Activated T-helper 9 cell treated with anti-CD3 and anti-CD28 coated beads, Interleukin-2, amount 50 U/mL, for 16 hours (primary cell): ENCODE data around the gene ACOT7.

Source experiments
- DNase-seq: peaks from one replicate; pipeline ENCODE4 v3.0.0-alpha.2; 2020; ENCODE audit warnings: low read depth

The ACOT7 gene

GRCh38 chr1:6249739-6250689, 143.6 kb downstream of the ACOT7 start:
- no peak for DNase-seq

DNA sequence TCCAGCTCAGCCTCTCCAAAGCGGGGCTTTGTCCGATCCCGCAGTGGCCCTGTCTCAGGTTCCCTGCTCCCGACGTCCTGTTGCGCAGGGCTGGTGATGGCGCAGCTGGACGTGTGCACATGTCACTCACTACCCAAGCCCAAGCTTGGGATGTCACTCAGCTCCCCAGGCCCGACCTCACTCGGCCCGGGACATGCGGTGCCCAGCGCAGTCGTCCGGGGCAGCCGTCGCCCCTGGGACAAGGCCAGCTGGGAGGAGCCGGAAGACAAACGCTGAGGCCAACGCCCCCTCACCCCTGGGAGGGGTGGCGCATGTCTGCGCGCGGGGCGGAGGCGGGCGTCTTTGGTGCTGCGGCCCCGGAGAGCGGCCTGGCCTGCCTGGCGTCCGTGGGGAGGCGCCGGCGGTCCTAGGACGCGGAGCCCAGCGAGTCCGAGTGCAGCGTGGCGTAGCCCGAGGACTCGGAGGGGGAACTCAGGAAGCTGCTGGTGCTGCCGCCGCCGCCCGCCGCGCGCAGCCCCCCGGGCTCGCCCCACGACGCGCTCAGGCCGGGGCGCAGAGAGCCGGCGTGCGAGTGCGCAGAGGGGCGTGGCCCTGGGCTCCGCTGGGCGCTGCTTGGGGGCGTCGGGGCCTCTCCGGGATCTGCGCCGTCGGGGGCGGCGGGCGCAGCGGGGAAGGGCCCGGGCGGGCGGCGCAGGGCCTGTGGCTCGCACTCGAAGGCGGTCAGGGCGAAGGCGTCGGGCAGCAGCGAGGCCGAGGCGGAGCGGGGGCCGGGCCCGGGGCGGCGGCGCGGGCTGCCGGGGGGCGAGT, 144.4 kb downstream of the ACOT7 start:
- DNase-seq, result no peak

DNA sequence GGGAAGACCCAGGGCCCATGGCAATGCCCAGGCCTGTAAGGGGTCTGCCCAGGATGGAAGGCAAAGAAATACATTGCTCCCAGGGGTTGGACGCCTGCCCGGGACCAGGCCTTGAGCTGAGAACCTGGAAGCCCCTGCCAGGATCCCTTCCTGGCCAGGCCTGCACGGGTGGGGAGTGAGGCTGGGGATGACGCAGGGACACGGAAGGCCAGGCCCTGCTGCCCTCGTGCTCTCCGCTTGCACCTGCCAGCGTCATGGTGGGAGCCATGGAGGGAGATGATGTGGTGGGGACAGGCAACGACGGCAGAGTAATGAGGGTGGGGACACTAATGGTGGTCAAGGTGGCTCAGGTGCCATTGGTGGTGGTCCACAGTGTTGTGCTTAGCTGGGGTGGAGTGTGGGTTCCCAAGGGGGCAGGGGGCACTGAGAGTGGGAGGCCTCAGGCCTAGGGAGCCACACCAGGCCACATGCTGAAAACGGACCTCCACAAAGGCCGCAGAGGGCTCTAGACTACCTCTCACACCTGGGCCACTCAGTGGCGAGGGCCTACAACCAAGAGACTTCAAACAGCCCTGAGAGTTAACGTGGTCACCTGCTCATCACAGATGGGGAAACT, 145.3 kb downstream of the ACOT7 start:
- no peak for DNase-seq

- no peak for DNase-seq
These were observed 145.9 kb downstream of the ACOT7 start for GRCh38 chr1:6247651-6248050.

- peak; percentile 71 for DNase-seq
These were observed 146.8 kb downstream of the ACOT7 start for GRCh38 chr1:6246497-6247467.

- DNase-seq, result no peak
These were observed 147.6 kb downstream of the ACOT7 start for GRCh38 chr1:6245869-6246496.

DNA sequence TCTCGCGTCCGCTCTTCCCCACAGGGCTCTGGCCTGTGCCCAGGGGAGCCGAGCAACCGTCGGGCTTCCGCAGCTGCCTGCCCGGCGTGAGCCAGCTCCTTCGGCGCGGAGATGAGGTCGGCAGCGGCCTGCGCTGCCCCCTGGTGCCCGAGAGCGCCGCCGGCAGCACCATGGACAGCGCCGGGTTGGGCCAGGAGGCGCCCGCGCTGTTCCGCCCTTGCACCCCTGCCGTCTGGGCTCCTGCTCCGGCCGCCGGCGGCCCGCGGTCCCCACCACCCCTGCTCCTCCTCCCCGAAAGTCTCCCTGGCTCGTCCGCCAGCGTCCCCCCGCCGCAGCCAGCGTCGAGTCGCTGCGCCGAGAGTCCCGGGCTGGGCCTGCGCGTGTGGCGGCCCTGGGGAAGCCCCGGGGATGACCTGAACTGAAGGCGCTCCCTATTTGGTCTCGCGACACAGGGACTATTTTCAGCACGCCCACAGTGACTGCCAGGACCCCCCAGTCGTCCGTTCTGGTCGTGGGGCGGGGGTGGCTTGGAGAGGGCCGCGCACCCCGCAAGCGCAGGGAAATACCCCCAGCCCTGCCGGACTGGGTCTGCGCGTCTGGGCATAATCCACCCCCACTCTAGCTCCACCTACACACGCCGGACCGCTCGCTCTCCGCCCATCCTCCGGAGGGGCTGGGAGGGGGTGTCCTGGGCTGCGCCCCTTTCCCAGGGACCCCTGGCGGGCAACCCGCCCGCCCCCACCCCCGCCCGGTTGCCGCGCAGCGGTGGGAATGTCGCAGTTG, 148.3 kb downstream of the ACOT7 start:
- peak; percentile 64 for DNase-seq

DNA sequence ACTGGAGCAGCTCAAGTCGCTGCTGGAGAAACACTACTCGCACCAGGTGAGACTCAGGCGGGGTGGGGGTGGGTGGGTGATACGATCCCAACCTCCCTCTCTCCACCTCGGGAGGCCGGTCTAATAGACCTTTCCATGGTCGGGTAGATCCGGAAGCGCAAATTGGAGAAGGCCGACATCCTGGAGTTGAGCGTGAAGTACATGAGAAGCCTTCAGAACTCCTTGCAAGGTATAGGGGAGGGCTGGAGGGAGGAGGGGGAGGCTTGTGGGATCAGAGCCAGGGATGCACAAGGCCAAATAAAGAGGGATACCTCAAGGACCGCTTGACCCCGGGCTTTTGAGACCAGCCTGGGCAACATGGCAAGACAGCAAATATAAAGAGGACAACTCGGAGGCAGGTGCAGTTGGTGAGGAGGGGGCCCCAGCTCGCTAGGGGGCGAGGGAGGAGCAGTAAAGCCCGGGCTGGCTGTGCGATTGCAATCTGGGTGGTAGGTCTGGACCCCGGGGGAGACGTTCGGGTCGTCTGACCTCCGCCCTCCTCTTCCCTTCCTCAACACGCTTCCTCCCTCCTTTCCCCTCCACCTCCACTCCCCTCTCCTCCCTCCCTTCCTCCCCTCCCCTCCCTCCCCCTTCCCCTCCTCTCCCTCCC, 149.0 kb downstream of the ACOT7 start:
- no peak for DNase-seq

DNA sequence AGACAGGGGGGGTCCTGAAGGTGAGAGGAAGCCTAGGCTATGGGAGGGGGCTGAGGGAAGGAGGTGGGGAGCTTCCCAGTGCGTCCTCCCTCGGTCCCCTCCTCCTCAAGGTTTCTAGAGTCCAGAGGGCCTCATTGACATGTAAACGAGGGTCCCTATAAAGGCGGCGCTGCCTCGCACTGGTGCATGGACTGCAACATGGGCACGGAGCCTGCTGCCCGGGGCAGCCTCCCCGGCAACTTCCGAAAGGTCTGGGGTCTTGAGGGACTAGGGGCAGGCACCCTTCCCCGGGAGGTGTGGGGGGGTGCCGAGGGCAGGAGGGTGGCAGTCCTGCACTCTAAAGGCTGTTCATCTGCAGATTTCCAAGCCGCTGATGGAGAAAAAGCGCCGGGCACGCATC, 149.6 kb downstream of the ACOT7 start, which contains the start of gene HES3:
HES3 (plus strand) TSS at position 187 of the 400 bp plus-strand sequence; CDS start at position 374, 187 bp downstream.
- no peak for DNase-seq

DNA sequence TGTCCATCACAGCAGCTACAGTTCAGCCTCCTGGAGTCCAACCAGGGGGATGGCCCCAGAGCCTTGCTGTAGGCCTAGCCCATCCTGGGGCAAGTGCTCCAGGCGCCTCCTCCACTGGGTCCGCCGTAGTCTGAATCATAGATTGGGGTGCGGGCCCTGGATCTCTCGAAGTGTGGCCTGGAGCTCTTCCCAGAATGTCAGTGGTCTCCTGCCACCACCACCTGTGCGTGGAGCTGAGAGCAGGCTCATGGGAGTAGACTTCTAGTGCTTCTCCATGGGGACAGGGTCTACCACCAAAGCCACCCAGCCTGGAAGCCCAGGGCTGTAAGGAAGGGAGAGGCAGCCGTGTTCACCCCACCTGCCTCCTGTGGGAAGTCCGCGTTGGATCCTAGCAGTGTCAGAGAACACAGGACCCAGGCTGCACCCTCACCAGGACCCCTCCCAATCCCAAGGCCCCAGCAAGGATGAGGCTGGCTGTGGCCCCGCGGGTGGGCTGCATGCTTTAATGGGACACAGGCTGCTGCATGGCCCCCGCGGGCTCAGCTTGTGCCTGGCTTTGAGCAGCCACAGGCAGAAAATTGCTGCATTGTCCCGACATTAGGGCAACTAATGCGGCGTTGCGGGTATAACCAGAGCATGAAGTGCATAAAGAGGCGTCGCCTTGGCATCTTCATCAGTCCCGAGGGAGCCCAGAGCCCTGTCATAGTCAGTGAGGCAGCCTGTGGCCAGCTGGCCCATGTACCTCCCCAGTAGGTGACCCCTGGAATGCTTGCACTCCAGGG, 150.3 kb downstream of the ACOT7 start:
- no peak for DNase-seq

DNA sequence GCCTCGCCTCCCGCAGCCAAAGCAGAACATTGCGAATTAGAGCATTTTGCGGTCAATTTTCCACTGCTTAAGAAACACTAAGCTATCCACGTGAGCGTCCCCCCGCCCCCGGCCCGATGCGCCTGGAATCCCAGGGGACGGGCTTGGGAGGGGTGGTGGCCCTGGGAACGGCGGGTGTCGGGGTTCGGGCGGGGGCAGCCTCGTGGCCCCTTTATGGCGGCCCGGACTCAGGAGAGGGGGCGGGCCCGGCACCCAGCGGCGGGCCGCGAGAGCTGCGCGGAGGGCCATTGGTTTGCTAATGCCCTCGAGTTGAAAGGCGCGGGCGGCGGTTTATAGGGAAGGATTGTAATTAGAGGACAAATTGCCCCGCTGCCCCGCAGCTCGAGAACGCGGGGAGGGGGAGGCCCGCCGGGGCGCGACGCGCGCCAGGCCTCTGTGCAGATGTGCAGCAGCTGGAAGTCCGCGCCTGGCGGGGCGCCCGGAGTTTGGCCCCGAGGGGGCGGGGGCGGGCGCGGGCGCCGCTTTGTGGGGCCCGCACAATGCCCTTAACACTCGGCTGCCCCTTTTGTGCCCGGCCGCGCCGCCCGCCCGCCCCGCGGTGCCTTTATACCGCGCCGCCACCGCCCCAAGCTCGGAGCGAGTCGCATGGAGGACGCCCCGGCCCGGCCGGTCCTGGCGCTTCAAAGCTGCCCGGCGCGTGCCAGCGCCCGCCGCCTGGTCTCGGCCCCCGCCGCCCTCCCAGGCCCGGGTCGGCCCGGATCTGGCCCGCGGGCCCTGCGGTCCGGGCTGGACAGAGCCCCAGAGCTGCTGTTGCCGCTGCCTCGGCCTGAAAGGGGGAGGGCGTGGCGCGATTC, 151.5 kb downstream of the ACOT7 start:
- no peak for DNase-seq

DNA sequence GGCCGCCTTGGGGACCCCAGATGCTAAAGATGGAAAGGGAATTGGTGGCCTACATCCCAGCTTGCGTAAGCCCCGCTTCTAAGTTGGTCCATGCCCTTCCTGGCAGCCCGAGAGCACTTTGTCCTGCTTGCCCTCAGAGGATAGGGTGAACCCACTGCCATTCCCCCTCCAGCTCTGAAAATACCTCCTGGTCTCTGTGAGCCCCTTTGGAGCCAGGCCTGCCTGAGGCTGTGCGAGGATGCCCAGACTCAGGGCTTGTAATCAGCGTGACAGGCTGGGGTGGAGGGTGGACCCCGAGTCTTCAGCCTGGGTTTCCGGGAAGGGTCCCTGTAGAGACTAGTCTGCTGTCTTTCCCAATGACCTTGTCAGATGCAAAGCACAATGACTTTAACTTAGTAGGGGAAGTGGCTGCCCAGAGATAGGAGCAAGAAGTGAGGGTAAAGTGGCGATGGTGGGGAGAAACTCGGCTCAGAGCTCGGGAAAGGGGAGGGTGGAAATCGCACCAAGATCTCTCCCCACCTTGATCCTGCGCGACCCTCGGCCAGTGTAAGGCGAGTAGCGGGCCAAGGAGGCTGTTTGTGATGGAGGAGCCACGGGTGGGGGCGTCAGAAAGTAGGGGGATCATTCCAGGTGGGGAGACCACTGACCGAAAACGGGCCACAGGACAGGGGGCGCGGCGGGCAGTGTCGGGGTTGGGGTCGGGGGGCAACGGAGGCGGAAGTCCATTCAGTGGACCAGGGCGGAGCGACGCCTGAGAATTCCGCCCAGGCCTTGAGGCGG, 152.3 kb downstream of the ACOT7 start:
- no peak for DNase-seq

GRCh38 chr1:6239950-6240768, 153.4 kb downstream of the ACOT7 start:
- no peak for DNase-seq

DNA sequence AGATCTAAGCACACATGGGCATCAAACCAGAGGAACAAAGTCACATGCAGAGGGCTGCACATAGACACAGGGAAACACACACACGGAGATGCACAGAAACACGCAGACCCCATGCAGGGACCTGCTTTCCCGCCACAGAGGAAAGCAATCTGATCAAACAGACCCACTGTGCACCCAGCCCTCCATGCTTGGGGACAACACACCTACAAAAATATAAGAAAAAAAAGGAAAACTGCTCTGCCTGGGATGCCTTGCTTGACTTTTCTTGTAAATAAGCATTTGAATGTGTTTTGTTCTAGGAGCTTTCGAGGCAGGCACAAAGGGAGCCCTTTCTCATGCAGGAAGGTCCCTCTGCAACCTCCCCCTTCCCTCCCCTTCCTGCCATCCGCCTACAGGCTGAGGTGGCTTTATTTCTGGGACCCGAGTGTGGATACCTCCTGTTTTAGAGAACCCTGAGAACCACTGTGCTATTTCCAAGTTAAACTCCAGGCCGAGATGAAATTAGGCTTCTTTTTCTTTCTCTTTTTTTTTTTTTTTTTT, 154.3 kb downstream of the ACOT7 start:
- DNase-seq, result no peak

- no peak for DNase-seq
These were observed 156.5 kb downstream of the ACOT7 start for GRCh38 chr1:6237093-6237492.

DNA sequence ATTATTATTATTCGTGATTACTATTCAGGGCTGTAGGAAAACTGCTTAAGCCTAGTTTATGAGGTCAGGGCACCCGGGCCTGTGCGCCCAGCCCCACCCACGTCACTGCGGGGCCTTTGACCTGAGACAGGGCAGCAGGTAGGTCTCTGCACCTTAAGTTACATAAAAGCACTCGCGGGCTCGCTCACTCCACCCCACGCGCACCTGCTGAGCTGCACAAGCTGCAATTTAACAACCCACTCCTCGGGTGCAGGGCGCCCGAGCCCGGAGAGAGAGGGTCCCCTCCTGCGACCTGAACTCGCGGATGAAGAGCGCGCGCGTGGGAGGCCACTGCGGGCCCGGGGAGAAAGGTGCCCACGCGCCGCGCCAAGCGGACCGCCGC, 158.3 kb downstream of the ACOT7 start:
- DNase-seq, result no peak
